Adrenal gland (tissue), 5 donors: ENCODE results near the gene GLB1L2.

Experiments used
- CTCF ChIP-seq, 6 experiments: fragments of 450-650 bp in 4 of 6; fragments of 200-600 bp in 2 of 6; sonication (generic) in 1 of 6; IDR thresholded peaks; 1 replicate in 5 of 6; 2 replicates in 1 of 6; pipeline versions ENCODE4 v1.5.1 to v1.8.0; 2016 to 2021; ENCODE audit warnings: antibody characterized with exemption in 6 of 6, mild to moderate bottlenecking in 2 of 6, moderate library complexity in 1 of 6
- POLR2A ChIP-seq, 2 donors: fragments of 450-650 bp; IDR thresholded peaks; one replicate each; pipeline ENCODE4 v1.6.1; 2017; ENCODE audit warnings: antibody characterized with exemption in 2 of 2, mild to moderate bottlenecking in 2 of 2, moderate library complexity in 1 of 2
- donor health status: DM: no; HTN: no; CAD: no.

DNA sequence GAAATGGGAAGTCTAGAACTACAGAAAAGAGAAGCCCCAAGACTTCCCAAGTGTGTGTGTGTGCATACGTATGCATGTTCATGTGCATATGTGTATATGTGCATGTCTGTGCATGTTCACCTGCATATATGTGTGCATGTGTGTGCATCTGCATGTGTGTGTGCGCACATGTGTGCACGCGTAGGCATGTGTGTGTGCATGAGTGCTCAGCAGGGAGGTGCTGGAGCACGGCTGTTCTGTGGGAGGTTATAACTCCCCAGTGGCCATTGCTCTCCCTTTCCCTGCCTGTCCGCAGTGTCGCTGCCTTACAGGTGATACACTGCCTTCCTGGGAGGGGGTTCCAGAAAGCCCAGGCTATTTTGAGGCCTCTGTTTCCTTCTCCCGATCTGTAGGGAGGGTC is 50.5 kb downstream of the GLB1L2 start:
- TF ChIP-seq CTCF (IDR thresholded peaks at IDR 0.05) (no peak), POLR2A (IDR thresholded peaks at IDR 0.05) (no peak)
